Activated CD8-positive, alpha-beta memory T cell treated with anti-CD3 and anti-CD28 coated beads for 48 hours (primary cell): ENCODE results near the gene HCCS.
"Not testable (repeated sequence)": the region's sequence is repeated elsewhere in the genome, so short reads cannot be mapped to it uniquely, and the experiment has no call there.

ENCODE experiments used
- DNase-seq, 3 experiments: peaks; one replicate each; pipeline ENCODE4 v3.0.0-alpha.2; 2020; ENCODE audit warnings: low read depth in 2 of 3, low spot score in 2 of 3

Gene HCCS

GRCh38 chrX:11119313-11119943 lies 8.3 kb downstream of the HCCS start:
- no peak for DNase-seq

GRCh38 chrX:11123087-11123486 lies 12.0 kb downstream of the HCCS start:
- not testable (repeated sequence) for DNase-seq

- DNase-seq = no peak
Measured at GRCh38 chrX:11124112-11124511, 13.0 kb downstream of the HCCS start.

GRCh38 chrX:11125060-11125459 lies 13.9 kb downstream of the HCCS start:
- no peak for DNase-seq

GRCh38 chrX:11129534-11130105 lies 18.5 kb downstream of the HCCS start:
- DNase-seq = no peak

GRCh38 chrX:11130136-11130535 lies 19.0 kb downstream of the HCCS start:
- DNase-seq = no peak

GRCh38 chrX:11131146-11131545 lies 20.0 kb downstream of the HCCS start:
- DNase-seq = no peak

GRCh38 chrX:11135564-11136185 lies 24.5 kb downstream of the HCCS start:
- no peak for DNase-seq

GRCh38 chrX:11137543-11138139 lies 26.5 kb downstream of the HCCS start:
- no peak for DNase-seq

GRCh38 chrX:11138498-11139390 lies 27.6 kb downstream of the HCCS start:
- no peak for DNase-seq

GRCh38 chrX:11143931-11144678 lies 33.0 kb downstream of the HCCS start:
- peak in 1 of 3 experiments; percentile 6 for DNase-seq

GRCh38 chrX:11146411-11146810 lies 35.3 kb downstream of the HCCS start:
- DNase-seq = no peak

- DNase-seq = no peak
Measured at GRCh38 chrX:11148401-11148800, 37.3 kb downstream of the HCCS start.

- DNase-seq = no peak
Measured at GRCh38 chrX:11151799-11152559, 40.8 kb downstream of the HCCS start.

- DNase-seq = no peak
Measured at GRCh38 chrX:11159149-11159548, 48.0 kb downstream of the HCCS start.

GRCh38 chrX:11164433-11164832 lies 53.3 kb downstream of the HCCS start:
- DNase-seq = no peak

GRCh38 chrX:11171956-11172355 lies 60.8 kb downstream of the HCCS start:
- no peak for DNase-seq

- DNase-seq = no peak
Measured at GRCh38 chrX:11172415-11172814, 61.3 kb downstream of the HCCS start.
